ENCODE results near the gene COP1. TPM values are rescaled to one million over a fixed set of nuclear protein-coding genes. Genes with fewer than 3 reads are reported as not detected.

The COP1 gene
- total and polyA plus RNA-seq, 2 of the 8 experiments (the other 6 are each of a cell fraction or from before 2014, with no cell fraction given): 26.2 to 44.9 TPM

DNA sequence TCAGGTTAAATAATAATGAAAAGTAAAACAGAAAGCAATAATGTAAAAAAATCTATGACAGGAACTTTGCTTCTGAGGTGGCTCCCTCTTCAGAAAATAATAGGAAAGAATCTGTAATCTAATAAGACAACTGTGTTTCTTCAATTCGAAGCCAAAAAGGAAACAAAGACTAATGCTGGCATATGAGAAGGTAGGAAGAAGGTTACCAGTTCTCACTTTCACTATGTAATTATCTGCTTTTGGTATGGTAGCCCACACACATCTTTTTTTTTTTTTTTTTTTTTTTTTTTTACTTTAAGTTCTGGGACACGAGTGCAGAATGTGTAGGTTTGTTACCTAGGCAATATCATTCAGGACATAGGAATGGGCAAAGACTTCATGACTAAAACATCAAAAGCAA, 47.1 kb downstream of the COP1 start (continued):
- TF ChIP-seq, protein P1, sequence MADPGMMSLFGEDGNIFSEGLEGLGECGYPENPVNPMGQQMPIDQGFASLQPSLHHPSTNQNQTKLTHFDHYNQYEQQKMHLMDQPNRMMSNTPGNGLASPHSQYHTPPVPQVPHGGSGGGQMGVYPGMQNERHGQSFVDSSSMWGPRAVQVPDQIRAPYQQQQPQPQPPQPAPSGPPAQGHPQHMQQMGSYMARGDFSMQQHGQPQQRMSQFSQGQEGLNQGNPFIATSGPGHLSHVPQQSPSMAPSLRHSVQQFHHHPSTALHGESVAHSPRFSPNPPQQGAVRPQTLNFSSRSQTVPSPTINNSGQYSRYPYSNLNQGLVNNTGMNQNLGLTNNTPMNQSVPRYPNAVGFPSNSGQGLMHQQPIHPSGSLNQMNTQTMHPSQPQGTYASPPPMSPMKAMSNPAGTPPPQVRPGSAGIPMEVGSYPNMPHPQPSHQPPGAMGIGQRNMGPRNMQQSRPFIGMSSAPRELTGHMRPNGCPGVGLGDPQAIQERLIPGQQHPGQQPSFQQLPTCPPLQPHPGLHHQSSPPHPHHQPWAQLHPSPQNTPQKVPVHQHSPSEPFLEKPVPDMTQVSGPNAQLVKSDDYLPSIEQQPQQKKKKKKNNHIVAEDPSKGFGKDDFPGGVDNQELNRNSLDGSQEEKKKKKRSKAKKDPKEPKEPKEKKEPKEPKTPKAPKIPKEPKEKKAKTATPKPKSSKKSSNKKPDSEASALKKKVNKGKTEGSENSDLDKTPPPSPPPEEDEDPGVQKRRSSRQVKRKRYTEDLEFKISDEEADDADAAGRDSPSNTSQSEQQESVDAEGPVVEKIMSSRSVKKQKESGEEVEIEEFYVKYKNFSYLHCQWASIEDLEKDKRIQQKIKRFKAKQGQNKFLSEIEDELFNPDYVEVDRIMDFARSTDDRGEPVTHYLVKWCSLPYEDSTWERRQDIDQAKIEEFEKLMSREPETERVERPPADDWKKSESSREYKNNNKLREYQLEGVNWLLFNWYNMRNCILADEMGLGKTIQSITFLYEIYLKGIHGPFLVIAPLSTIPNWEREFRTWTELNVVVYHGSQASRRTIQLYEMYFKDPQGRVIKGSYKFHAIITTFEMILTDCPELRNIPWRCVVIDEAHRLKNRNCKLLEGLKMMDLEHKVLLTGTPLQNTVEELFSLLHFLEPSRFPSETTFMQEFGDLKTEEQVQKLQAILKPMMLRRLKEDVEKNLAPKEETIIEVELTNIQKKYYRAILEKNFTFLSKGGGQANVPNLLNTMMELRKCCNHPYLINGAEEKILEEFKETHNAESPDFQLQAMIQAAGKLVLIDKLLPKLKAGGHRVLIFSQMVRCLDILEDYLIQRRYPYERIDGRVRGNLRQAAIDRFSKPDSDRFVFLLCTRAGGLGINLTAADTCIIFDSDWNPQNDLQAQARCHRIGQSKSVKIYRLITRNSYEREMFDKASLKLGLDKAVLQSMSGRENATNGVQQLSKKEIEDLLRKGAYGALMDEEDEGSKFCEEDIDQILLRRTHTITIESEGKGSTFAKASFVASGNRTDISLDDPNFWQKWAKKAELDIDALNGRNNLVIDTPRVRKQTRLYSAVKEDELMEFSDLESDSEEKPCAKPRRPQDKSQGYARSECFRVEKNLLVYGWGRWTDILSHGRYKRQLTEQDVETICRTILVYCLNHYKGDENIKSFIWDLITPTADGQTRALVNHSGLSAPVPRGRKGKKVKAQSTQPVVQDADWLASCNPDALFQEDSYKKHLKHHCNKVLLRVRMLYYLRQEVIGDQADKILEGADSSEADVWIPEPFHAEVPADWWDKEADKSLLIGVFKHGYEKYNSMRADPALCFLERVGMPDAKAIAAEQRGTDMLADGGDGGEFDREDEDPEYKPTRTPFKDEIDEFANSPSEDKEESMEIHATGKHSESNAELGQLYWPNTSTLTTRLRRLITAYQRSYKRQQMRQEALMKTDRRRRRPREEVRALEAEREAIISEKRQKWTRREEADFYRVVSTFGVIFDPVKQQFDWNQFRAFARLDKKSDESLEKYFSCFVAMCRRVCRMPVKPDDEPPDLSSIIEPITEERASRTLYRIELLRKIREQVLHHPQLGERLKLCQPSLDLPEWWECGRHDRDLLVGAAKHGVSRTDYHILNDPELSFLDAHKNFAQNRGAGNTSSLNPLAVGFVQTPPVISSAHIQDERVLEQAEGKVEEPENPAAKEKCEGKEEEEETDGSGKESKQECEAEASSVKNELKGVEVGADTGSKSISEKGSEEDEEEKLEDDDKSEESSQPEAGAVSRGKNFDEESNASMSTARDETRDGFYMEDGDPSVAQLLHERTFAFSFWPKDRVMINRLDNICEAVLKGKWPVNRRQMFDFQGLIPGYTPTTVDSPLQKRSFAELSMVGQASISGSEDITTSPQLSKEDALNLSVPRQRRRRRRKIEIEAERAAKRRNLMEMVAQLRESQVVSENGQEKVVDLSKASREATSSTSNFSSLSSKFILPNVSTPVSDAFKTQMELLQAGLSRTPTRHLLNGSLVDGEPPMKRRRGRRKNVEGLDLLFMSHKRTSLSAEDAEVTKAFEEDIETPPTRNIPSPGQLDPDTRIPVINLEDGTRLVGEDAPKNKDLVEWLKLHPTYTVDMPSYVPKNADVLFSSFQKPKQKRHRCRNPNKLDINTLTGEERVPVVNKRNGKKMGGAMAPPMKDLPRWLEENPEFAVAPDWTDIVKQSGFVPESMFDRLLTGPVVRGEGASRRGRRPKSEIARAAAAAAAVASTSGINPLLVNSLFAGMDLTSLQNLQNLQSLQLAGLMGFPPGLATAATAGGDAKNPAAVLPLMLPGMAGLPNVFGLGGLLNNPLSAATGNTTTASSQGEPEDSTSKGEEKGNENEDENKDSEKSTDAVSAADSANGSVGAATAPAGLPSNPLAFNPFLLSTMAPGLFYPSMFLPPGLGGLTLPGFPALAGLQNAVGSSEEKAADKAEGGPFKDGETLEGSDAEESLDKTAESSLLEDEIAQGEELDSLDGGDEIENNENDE (IDR thresholded peaks at IDR 0.05; ENCODE audit: insufficient replicate concordance, low read length): no peak
- TF ChIP-seq, protein P2, sequence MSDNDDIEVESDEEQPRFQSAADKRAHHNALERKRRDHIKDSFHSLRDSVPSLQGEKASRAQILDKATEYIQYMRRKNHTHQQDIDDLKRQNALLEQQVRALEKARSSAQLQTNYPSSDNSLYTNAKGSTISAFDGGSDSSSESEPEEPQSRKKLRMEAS (IDR thresholded peaks at IDR 0.05): no peak
- TF ChIP-seq EGR1 (IDR thresholded peaks at IDR 0.05; ENCODE audit: borderline replicate concordance, low read depth, low read length): no peak
- TF ChIP-seq CREB1 (IDR thresholded peaks at IDR 0.05): no peak
